PC-9 (cell line): Measurements from ENCODE around the gene TMEM176B. TPM values are rescaled to one million over a fixed set of nuclear protein-coding genes. Genes with fewer than 3 reads are reported as not detected.

ENCODE experiments used
- BruUV-seq: library from RNA; stranded (reverse); fragments of 400-500 nt; replicated peaks from 2 replicates; lab custom pipeline; 2021; lab: Mats Ljungman, UMichigan
- CTCF ChIA-PET: fragments of 300-600 bp; sonication (Branson Sonifier 250); formaldehyde crosslinking; loops from one replicate; lab custom pipeline; 2022; ENCODE audit warnings: antibody characterized with exemption; lab: Charles Lee
- POLR2A ChIA-PET: fragments of 300-600 bp; sonication (Branson Sonifier 250); formaldehyde crosslinking; loops from one replicate; lab custom pipeline; 2022; ENCODE audit warnings: antibody characterized with exemption; ENCODE audit not compliant: unreplicated experiment; lab: Charles Lee
- DNase-seq, 2 experiments: peaks; one replicate each; pipeline versions ENCODE4 v3.0.0 to v3.0.0-alpha.2; 2015 to 2022; ENCODE audit warnings: mixed read lengths in 1 of 2
- H2AFZ ChIP-seq: fragments of 200-600 bp; sonication (generic); 2 replicates; pipeline ENCODE4 v1.8.1; 2017; ENCODE audit warnings: antibody characterized with exemption
- H3F3A ChIP-seq: fragments of 200-600 bp; sonication (generic); 2 replicates; pipeline ENCODE4 v1.8.1; 2017; ENCODE audit warnings: antibody characterized with exemption, mild to moderate bottlenecking, low read depth; ENCODE audit not compliant: insufficient read depth
- H3K27ac ChIP-seq: fragments of 200-600 bp; sonication (generic); 2 replicates; pipeline ENCODE4 v1.6.1; 2016; ENCODE audit warnings: mixed run types
- H3K27me3 ChIP-seq: fragments of 200-600 bp; sonication (generic); 2 replicates; pipeline ENCODE4 v1.6.1; 2016; ENCODE audit warnings: low read depth, mixed run types; ENCODE audit not compliant: insufficient read depth
- H3K36me3 ChIP-seq: fragments of 200-600 bp; sonication (generic); 2 replicates; pipeline ENCODE4 v1.6.1; 2016; ENCODE audit warnings: low read depth, mixed run types
- H3K4me1 ChIP-seq: fragments of 200-600 bp; sonication (generic); replicated peaks from 2 replicates; pipeline ENCODE4 v1.6.1; 2016; ENCODE audit warnings: mixed run types; ENCODE audit not compliant: insufficient read depth
- H3K4me2 ChIP-seq: fragments of 200-600 bp; sonication (generic); 2 replicates; pipeline ENCODE4 v1.6.1; 2017; ENCODE audit warnings: mixed run types
- H3K4me3 ChIP-seq: fragments of 200-600 bp; sonication (generic); 2 replicates; pipeline ENCODE4 v1.6.1; 2016; ENCODE audit warnings: mixed run types
- H3K79me2 ChIP-seq: fragments of 200-600 bp; sonication (generic); 2 replicates; pipeline ENCODE4 v1.6.1; 2017; ENCODE audit warnings: low read depth, mixed run types
- H3K9me2 ChIP-seq: fragments of 200-600 bp; sonication (generic); 2 replicates; pipeline ENCODE4 v1.8.1; 2017; ENCODE audit warnings: mild to moderate bottlenecking; ENCODE audit not compliant: insufficient read depth
- H3K9me3 ChIP-seq: fragments of 200-600 bp; sonication (generic); 2 replicates; pipeline ENCODE4 v1.8.1; 2016; ENCODE audit warnings: low read depth; ENCODE audit not compliant: insufficient read depth
- H4K20me1 ChIP-seq: fragments of 200-600 bp; sonication (generic); 2 replicates; pipeline ENCODE4 v1.8.1; 2017; ENCODE audit not compliant: insufficient read depth
- EZH2 ChIP-seq: fragments of 200-600 bp; sonication (generic); IDR thresholded peaks from 2 replicates; pipeline ENCODE4 v1.8.0; 2017; ENCODE audit warnings: antibody characterized with exemption, low read depth
- intact Hi-C: fragments of 100-400 bp; cut with micrococcal nuclease; formaldehyde crosslinking; loops from one replicate; pipeline ENCODE4 v1.10.0; 2022; ENCODE audit not compliant: unreplicated experiment
- total RNA-seq: library from RNA; stranded (reverse); gene quantifications from 2 replicates; pipeline ENCODE4 v1.2.3, GENCODE V29; 2021
- TF ChIP-seq, protein P1 (sequence below): fragments of 200-600 bp; sonication (generic); conservative IDR thresholded peaks from 2 replicates; pipeline ENCODE4 v1.6.1; 2017; ENCODE audit warnings: mixed run types, antibody characterized with exemption, mild to moderate bottlenecking, moderate library complexity

Gene TMEM176B
- total RNA-seq, 1 experiment from 2014 or later, result 1.9 TPM

DNA sequence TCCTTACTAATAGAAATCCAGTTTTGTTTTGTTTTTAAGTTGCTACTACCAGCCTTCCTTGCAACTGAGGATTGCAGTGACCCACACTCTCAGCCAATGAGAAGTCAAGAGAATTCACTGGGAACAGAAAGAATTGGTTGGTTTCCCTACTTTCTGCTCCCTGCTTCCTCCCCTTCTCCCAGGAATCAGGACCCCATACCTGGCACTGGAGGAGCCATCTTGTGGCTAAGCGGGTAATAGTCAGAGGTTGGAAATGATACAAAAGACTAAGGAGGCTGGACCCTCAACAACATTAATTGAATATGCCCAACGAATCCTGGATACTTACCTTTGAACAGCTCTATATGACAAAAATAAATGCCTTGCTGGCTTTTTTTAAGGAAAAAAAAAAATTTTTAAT, 6.7 kb upstream of the TMEM176B start:
- Histone ChIP-seq H3K9me2 (no peaks in the 10 kb centered on the region), H3F3A (no peaks in the 10 kb centered on the region), H3K36me3 (no peaks in the 10 kb centered on the region), H3K27ac (no peak overlapping the region), H3K4me2 (no peak overlapping the region), H3K4me3 (no peak overlapping the region), H3K4me1 (no peaks in the 10 kb centered on the region), H4K20me1 (no peaks in the 10 kb centered on the region), H3K27me3 (peaks cover 81% of the 10 kb centered on the region), H3K9me3 (no peaks in the 10 kb centered on the region), H2AFZ (no peak overlapping the region), H3K79me2 (no peaks in the 10 kb centered on the region)
- ChIA-PET CTCF (no interaction called here), POLR2A (no interaction called here)
- intact Hi-C loops, result no loop called here
- TF ChIP-seq EZH2, result no peak
- TF ChIP-seq, protein P1, sequence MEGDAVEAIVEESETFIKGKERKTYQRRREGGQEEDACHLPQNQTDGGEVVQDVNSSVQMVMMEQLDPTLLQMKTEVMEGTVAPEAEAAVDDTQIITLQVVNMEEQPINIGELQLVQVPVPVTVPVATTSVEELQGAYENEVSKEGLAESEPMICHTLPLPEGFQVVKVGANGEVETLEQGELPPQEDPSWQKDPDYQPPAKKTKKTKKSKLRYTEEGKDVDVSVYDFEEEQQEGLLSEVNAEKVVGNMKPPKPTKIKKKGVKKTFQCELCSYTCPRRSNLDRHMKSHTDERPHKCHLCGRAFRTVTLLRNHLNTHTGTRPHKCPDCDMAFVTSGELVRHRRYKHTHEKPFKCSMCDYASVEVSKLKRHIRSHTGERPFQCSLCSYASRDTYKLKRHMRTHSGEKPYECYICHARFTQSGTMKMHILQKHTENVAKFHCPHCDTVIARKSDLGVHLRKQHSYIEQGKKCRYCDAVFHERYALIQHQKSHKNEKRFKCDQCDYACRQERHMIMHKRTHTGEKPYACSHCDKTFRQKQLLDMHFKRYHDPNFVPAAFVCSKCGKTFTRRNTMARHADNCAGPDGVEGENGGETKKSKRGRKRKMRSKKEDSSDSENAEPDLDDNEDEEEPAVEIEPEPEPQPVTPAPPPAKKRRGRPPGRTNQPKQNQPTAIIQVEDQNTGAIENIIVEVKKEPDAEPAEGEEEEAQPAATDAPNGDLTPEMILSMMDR, result no peak
- no TSS peak for BruUV-seq
- no peak for DNase-seq

DNA sequence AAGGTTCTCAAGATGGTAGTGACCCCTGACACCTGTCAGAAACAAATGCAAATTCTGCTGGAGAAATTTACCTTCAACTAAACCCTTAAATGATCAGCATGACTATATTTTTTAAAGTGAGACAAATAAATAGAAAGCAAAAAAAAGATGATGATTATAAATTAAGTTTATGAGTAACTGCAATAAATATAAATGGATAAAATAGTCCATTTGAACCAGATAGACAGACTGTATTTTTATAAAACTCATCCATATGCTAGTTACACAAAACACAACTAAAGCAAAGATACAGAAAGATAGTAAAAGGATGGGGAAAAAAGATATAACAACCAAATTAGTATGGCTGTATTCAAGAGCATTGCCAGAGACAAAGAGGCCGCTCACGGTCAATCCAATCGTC, 6.3 kb upstream of the TMEM176B start:
- no peaks in the 10 kb centered on the region for H3F3A ChIP-seq
- no peak overlapping the region for H3K4me3 ChIP-seq
- CTCF ChIA-PET, result no interaction called here
- POLR2A ChIA-PET, result no interaction called here
- no peak overlapping the region for H3K27ac ChIP-seq
- intact Hi-C loops, result no loop called here
- H3K36me3 ChIP-seq, result no peaks in the 10 kb centered on the region
- H3K4me2 ChIP-seq, result no peak overlapping the region
- no peaks in the 10 kb centered on the region for H3K9me2 ChIP-seq
- H3K9me3 ChIP-seq, result no peaks in the 10 kb centered on the region
- BruUV-seq, result no TSS peak
- no peaks in the 10 kb centered on the region for H3K4me1 ChIP-seq
- H3K79me2 ChIP-seq, result no peaks in the 10 kb centered on the region
- H4K20me1 ChIP-seq, result no peaks in the 10 kb centered on the region
- DNase-seq, result no peak
- H2AFZ ChIP-seq, result no peak overlapping the region
- H3K27me3 ChIP-seq, result peaks cover 85% of the 10 kb centered on the region
- TF ChIP-seq, protein P1, result no peak
- no peak for TF ChIP-seq EZH2

DNA sequence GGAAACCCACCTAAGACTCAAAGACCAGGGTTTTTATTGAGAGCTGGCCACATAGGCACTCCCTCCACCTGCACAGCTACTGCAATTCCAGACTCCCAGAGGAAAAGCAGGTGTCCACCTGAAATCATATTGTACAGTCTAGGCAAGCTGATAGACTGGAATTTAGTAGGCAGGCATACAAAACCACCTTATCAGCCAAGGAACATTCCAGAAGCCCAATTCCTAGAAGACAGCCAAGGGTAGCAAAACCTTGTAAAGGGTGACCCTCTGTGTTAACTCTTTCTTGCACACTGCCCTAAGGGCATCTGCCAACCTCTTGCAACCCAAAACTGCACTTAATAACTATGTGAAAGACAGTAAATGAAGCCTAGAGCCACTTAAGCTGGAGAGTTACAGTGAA, 5.7 kb upstream of the TMEM176B start:
- Histone ChIP-seq H3K36me3 (no peaks in the 10 kb centered on the region), H4K20me1 (no peaks in the 10 kb centered on the region), H3K79me2 (no peaks in the 10 kb centered on the region), H3K4me3 (no peak overlapping the region), H2AFZ (no peak overlapping the region), H3K9me2 (no peaks in the 10 kb centered on the region), H3K4me1 (no peaks in the 10 kb centered on the region), H3F3A (no peaks in the 10 kb centered on the region), H3K4me2 (no peak overlapping the region), H3K27ac (no peak overlapping the region), H3K9me3 (no peaks in the 10 kb centered on the region), H3K27me3 (peaks cover 91% of the 10 kb centered on the region)
- no peak for TF ChIP-seq EZH2
- TF ChIP-seq, protein P1, result no peak
- intact Hi-C loops, result no loop called here
- ChIA-PET CTCF (no interaction called here), POLR2A (no interaction called here)
- BruUV-seq, result no TSS peak
- no peak for DNase-seq
